ENCODE measurements around the gene DCHS1.
A peak's percentile ranks its signal among the peaks of the same experiment; 100 is the strongest.

The DCHS1 gene

DNA sequence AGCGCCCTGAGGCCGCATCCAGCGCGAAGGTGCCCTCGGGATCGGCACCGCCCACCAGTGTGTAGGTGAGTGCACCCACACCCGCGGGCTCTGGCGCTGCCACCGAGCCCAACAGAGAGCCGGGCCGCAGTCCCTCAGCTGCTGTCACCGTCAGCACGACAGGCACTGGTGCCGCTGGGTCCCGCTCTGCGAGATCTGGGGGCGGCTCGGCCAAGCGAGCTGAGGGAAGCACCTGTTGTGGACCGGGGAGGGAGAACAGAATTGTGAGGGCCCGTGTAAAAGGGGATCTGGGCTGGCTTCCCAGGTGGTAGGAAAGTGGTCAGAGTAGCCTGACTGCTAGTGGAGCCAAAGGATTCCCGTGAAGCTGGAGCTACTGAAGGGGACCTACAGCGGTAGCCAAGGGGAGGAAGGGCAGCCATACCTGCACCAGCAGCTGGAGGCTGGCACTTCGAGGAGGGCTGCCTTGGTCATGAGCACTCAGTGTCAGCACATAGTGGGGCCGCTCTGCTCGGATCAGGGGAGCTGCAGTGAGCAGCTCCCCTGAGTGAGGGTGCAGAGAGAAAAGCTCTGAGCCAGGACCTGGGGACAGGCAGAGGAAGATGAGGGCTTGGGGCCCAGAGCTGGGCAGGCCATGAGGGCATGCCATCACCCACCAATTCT lies 24.8 kb downstream of the DCHS1 start:
- FAIRE-seq (no peak), DNase-seq (ENCODE audit: insufficient read length) (no peak)
- TF ChIP-seq POLR2A (IDR thresholded peaks at IDR 0.05; ENCODE audit: low read depth, low read length) (no peak), TAF1 (IDR thresholded peaks at IDR 0.05; ENCODE audit: borderline replicate concordance, low read depth, low read length) (no peak), POLR2AphosphoS5 (IDR thresholded peaks at IDR 0.05; ENCODE audit: low read depth, low read length) (no peak)

DNA sequence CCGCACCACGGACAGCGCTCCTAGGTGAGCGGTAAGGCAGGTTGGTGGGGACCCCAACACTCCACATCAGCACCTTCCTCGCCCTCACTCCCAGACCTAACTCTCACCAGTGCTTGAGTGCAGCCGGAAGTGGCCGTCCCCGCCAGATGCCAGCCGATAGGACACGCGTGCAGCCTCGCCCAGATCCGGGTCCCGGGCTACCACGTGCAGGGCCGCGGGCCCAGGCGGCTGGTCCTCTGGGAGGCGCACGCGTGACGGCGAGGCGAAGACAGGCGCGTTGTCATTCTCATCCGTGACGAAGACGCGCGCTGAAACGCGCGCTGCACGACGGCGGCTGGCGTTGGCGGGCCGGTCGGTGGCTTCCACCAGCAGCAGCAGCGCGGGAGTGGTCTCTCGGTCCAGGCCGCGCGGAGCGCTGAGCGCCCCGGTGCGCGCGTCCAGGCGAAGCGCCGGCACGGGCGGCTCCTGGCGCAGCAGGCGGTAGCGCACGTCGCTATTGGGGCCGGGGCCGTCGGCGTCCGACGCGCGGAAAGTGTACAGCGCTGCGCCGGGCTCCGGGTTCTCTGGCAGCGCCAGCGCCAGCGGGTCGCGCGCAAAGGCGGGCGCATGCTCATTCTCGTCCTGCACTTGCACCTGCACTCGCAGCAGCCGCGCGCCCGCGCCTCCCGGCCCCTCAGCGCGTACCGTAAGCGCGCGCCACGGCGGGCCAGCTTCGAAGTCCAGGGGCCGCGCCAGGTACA lies 25.5 kb downstream of the DCHS1 start:
- TF ChIP-seq POLR2A (IDR thresholded peaks at IDR 0.05; ENCODE audit: low read depth, low read length) (no peak), POLR2AphosphoS5 (IDR thresholded peaks at IDR 0.05; ENCODE audit: low read depth, low read length) (no peak), TAF1 (IDR thresholded peaks at IDR 0.05; ENCODE audit: borderline replicate concordance, low read depth, low read length) (no peak)
- FAIRE-seq (no peak), DNase-seq (ENCODE audit: insufficient read length) (no peak)

DNA sequence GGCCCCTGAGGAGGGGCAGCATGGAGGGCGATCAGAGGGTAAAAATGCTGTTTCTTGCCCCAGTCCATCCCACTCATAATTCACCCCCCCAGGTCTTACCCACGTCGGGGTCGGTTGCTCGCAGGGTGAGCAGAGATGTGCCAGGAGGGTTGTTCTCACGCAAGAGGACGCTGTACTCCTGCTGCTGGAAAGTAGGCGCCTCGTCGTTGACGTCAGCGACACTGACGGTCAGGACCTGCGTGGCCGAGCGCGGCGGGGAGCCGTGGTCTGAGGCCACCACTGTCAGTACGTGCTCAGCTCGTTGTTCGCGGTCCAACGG lies 26.1 kb downstream of the DCHS1 start:
- FAIRE-seq (no peak), DNase-seq (ENCODE audit: insufficient read length) (no peak)
- TF ChIP-seq POLR2A (IDR thresholded peaks at IDR 0.05; ENCODE audit: low read depth, low read length) (no peak), TAF1 (IDR thresholded peaks at IDR 0.05; ENCODE audit: borderline replicate concordance, low read depth, low read length) (no peak), POLR2AphosphoS5 (IDR thresholded peaks at IDR 0.05; ENCODE audit: low read depth, low read length) (no peak)

GRCh38 chr11:6628526-6628925 lies 27.1 kb downstream of the DCHS1 start:
- DNase-seq (ENCODE audit: insufficient read length) (no peak), FAIRE-seq (no peak)
- TF ChIP-seq POLR2A (IDR thresholded peaks at IDR 0.05; ENCODE audit: low read depth, low read length) = no peak
- TF ChIP-seq POLR2AphosphoS5 (IDR thresholded peaks at IDR 0.05; ENCODE audit: low read depth, low read length) = no peak
- no peak for TF ChIP-seq TAF1 (IDR thresholded peaks at IDR 0.05; ENCODE audit: borderline replicate concordance, low read depth, low read length)

DNA sequence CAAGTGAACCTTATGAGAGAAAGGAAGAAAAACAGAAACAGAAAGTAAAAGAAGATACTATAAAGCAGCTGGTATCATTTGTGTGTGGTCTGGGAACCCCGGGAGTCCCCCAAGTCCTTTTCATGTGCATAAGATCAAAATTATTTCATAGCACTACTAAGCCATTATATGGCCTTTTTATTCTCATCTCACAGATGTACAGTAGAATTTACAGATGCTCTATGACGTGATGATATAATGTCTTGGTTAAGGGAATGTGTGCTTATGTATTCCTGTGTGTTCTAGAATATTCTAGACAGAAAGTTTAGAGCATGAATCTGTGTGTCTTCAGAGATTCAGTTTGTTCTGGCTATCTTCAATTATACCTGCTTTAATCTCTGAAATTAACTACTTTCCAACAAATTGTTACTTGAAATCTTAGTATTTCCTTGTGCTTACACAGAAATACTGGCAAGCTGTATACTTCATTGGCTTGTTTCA lies 27.8 kb downstream of the DCHS1 start:
- no peak for TF ChIP-seq POLR2AphosphoS5 (IDR thresholded peaks at IDR 0.05; ENCODE audit: low read depth, low read length)
- no peak for TF ChIP-seq POLR2A (IDR thresholded peaks at IDR 0.05; ENCODE audit: low read depth, low read length)
- no peak for TF ChIP-seq TAF1 (IDR thresholded peaks at IDR 0.05; ENCODE audit: borderline replicate concordance, low read depth, low read length)
- peak; percentile 87 for FAIRE-seq
- no peak for DNase-seq (ENCODE audit: insufficient read length)

GRCh38 chr11:6626971-6627761 lies 28.4 kb downstream of the DCHS1 start:
- TF ChIP-seq POLR2AphosphoS5 (IDR thresholded peaks at IDR 0.05; ENCODE audit: low read depth, low read length) (no peak), TAF1 (IDR thresholded peaks at IDR 0.05; ENCODE audit: borderline replicate concordance, low read depth, low read length) (no peak), POLR2A (IDR thresholded peaks at IDR 0.05; ENCODE audit: low read depth, low read length) (no peak)
- no peak for FAIRE-seq

GRCh38 chr11:6625832-6626420 lies 29.7 kb downstream of the DCHS1 start:
- DNase-seq (ENCODE audit: insufficient read length) (no peak), FAIRE-seq (no peak)
- TF ChIP-seq POLR2AphosphoS5 (IDR thresholded peaks at IDR 0.05; ENCODE audit: low read depth, low read length) (no peak), POLR2A (IDR thresholded peaks at IDR 0.05; ENCODE audit: low read depth, low read length) (no peak), TAF1 (IDR thresholded peaks at IDR 0.05; ENCODE audit: borderline replicate concordance, low read depth, low read length) (no peak)

More at GRCh38 chr11:6626971-6627761, 28.4 kb downstream of the DCHS1 start:
- no peak for DNase-seq (ENCODE audit: insufficient read length)

DNA sequence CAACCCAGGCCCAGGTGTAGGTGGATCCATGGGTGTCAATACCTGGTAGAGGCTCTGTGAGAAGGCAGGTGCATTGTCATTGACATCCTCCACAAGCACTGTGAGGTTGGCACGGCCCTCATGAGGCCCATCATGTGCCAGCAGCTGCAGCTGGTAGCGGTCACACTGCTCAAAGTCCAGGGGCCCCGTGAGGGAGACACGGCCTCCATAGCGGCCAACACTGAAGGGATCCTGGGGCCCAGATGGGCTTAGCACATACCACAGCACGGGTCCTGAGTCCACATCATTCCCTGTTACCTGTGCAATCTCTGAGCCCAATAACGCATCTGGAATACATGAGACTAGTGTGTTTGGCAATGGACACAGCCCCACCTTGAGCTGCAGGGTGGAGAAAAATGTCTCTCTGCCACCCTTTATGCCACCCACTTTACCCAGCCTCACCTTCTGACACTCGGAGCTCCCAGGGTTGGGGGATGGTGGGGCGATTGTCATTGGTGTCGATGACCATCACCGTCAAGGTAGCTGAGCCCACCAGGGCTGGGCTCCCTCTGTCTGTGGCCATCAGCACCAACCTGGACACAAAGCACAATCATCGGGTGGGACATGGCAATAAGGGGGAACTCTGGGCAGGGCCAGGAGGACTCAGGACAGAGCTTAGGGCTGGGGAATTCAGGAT lies 30.3 kb downstream of the DCHS1 start:
- TF ChIP-seq POLR2AphosphoS5 (IDR thresholded peaks at IDR 0.05; ENCODE audit: low read depth, low read length) (no peak), POLR2A (IDR thresholded peaks at IDR 0.05; ENCODE audit: low read depth, low read length) (no peak), TAF1 (IDR thresholded peaks at IDR 0.05; ENCODE audit: borderline replicate concordance, low read depth, low read length) (no peak)
- no peak for DNase-seq (ENCODE audit: insufficient read length)
- no peak for FAIRE-seq

- no peak for FAIRE-seq
- TF ChIP-seq TAF1 (IDR thresholded peaks at IDR 0.05; ENCODE audit: borderline replicate concordance, low read depth, low read length) (no peak), POLR2A (IDR thresholded peaks at IDR 0.05; ENCODE audit: low read depth, low read length) (no peak), POLR2AphosphoS5 (IDR thresholded peaks at IDR 0.05; ENCODE audit: low read depth, low read length) (no peak)
- DNase-seq (ENCODE audit: insufficient read length) = no peak
Measured at GRCh38 chr11:6623391-6624363, 31.9 kb downstream of the DCHS1 start.
